Measurements from ENCODE around the gene CHST3.
A peak's percentile ranks its signal among the peaks of the same experiment; 100 is the strongest.
"Not testable (repeated sequence)": the region's sequence is repeated elsewhere in the genome, so short reads cannot be mapped to it uniquely, and the experiment has no call there.

Gene CHST3

GRCh38 chr10:72022228-72022627 is 58.0 kb downstream of the CHST3 start:
- no peak overlapping the region for H3K4me3 Mint-ChIP-seq
- H3K27ac Mint-ChIP-seq, result no peak overlapping the region
- H3K4me1 Mint-ChIP-seq, result peaks cover 3 to 7% of the 10 kb centered on the region in 2 donors
- DNase-seq, result no peak
- no peaks in the 10 kb centered on the region for H3K36me3 Mint-ChIP-seq
- ATAC-seq (replicated peaks), result no peak
- peaks cover 12 to 23% of the 10 kb centered on the region in 2 donors for H3K27me3 Mint-ChIP-seq
- peaks cover 0 to 2% of the 10 kb centered on the region in 2 donors for H3K9me3 Mint-ChIP-seq

GRCh38 chr10:72024596-72024995 is 60.4 kb downstream of the CHST3 start:
- Mint-ChIP-seq H3K27ac (no peak overlapping the region), H3K9me3 (peaks cover 0 to 2% of the 10 kb centered on the region in 2 donors), H3K36me3 (no peaks in the 10 kb centered on the region), H3K4me3 (no peak overlapping the region), H3K27me3 (peaks cover 4 to 17% of the 10 kb centered on the region in 2 donors), H3K4me1 (peaks cover 7% of the 10 kb centered on the region in 2 donors)
- DNase-seq (no peak), ATAC-seq (replicated peaks) (no peak)

GRCh38 chr10:72025400-72025799 is 61.2 kb downstream of the CHST3 start:
- ATAC-seq (replicated peaks) (no peak), DNase-seq (no peak)
- Mint-ChIP-seq H3K27me3 (peaks cover 5 to 17% of the 10 kb centered on the region in 2 donors), H3K9me3 (peaks cover 0 to 2% of the 10 kb centered on the region in 2 donors), H3K4me3 (no peak overlapping the region), H3K36me3 (no peaks in the 10 kb centered on the region), H3K4me1 (peaks cover 7% of the 10 kb centered on the region in 2 donors), H3K27ac (no peak overlapping the region)

GRCh38 chr10:72025832-72026231 is 61.6 kb downstream of the CHST3 start:
- peaks cover 0 to 2% of the 10 kb centered on the region in 2 donors for H3K9me3 Mint-ChIP-seq
- no peaks in the 10 kb centered on the region for H3K36me3 Mint-ChIP-seq
- H3K4me1 Mint-ChIP-seq, result peaks cover 6 to 7% of the 10 kb centered on the region in 2 donors
- ATAC-seq (replicated peaks) (no peak), DNase-seq (no peak)
- H3K4me3 Mint-ChIP-seq, result no peak overlapping the region
- peaks cover 7 to 17% of the 10 kb centered on the region in 2 donors for H3K27me3 Mint-ChIP-seq
- H3K27ac Mint-ChIP-seq, result no peak overlapping the region

GRCh38 chr10:72026278-72027111 is 62.3 kb downstream of the CHST3 start:
- no peak for ATAC-seq (replicated peaks)
- no peak for DNase-seq
- Mint-ChIP-seq H3K27ac (no peak overlapping the region), H3K27me3 (peaks cover 8 to 22% of the 10 kb centered on the region in 2 donors), H3K4me3 (no peak overlapping the region), H3K4me1 (peaks cover 0 to 3% of the 10 kb centered on the region in 2 donors), H3K9me3 (no peaks in the 10 kb centered on the region), H3K36me3 (no peaks in the 10 kb centered on the region)

- Mint-ChIP-seq H3K4me3 (no peak overlapping the region), H3K27ac (no peak overlapping the region), H3K36me3 (no peaks in the 10 kb centered on the region), H3K4me1 (peaks cover 0 to 3% of the 10 kb centered on the region in 2 donors), H3K27me3 (peaks cover 13 to 32% of the 10 kb centered on the region in 2 donors), H3K9me3 (no peaks in the 10 kb centered on the region)
- peak; percentile 39 to 68 for ATAC-seq (replicated peaks)
- no peak for DNase-seq
Measured at GRCh38 chr10:72027498-72027897, 63.3 kb downstream of the CHST3 start.

- H3K36me3 Mint-ChIP-seq, result no peaks in the 10 kb centered on the region
- H3K9me3 Mint-ChIP-seq, result no peaks in the 10 kb centered on the region
- ATAC-seq (replicated peaks) (no peak), DNase-seq (no peak)
- no peak overlapping the region for H3K27ac Mint-ChIP-seq
- peaks cover 13 to 30% of the 10 kb centered on the region in 2 donors for H3K27me3 Mint-ChIP-seq
- peaks cover 0 to 5% of the 10 kb centered on the region in 2 donors for H3K4me1 Mint-ChIP-seq
- no peak overlapping the region for H3K4me3 Mint-ChIP-seq
Measured at GRCh38 chr10:72029414-72029813, 65.2 kb downstream of the CHST3 start.

- Mint-ChIP-seq H3K4me1 (peaks cover 0 to 6% of the 10 kb centered on the region in 2 donors), H3K27ac (no peak overlapping the region), H3K9me3 (no peaks in the 10 kb centered on the region), H3K36me3 (no peaks in the 10 kb centered on the region), H3K4me3 (no peak overlapping the region), H3K27me3 (peaks cover 13 to 21% of the 10 kb centered on the region in 2 donors)
- DNase-seq (no peak), ATAC-seq (replicated peaks) (no peak)
Measured at GRCh38 chr10:72030762-72031543, 66.8 kb downstream of the CHST3 start.

GRCh38 chr10:72031706-72032105 is 67.5 kb downstream of the CHST3 start:
- H3K4me3 Mint-ChIP-seq, result no peak overlapping the region
- no peaks in the 10 kb centered on the region for H3K9me3 Mint-ChIP-seq
- no peak for DNase-seq
- H3K27me3 Mint-ChIP-seq, result peaks cover 13 to 19% of the 10 kb centered on the region in 2 donors
- ATAC-seq (replicated peaks), result no peak
- H3K4me1 Mint-ChIP-seq, result peaks cover 0 to 6% of the 10 kb centered on the region in 2 donors
- no peaks in the 10 kb centered on the region for H3K36me3 Mint-ChIP-seq
- H3K27ac Mint-ChIP-seq, result no peak overlapping the region

- not testable (repeated sequence) for H3K4me3 Mint-ChIP-seq
Measured at GRCh38 chr10:72032409-72033162, 68.4 kb downstream of the CHST3 start.

GRCh38 chr10:72034040-72034499 is 69.9 kb downstream of the CHST3 start:
- DNase-seq (no peak), ATAC-seq (replicated peaks) (no peak)
- Mint-ChIP-seq H3K9me3 (no peaks in the 10 kb centered on the region), H3K27ac (no peak overlapping the region), H3K36me3 (no peaks in the 10 kb centered on the region), H3K4me1 (peaks cover 0 to 2% of the 10 kb centered on the region in 2 donors), H3K27me3 (peaks cover 13 to 16% of the 10 kb centered on the region in 2 donors), H3K4me3 (no peak overlapping the region)

More at GRCh38 chr10:72032409-72033162, 68.4 kb downstream of the CHST3 start:
- DNase-seq; H3K27ac Mint-ChIP-seq; H3K9me3 Mint-ChIP-seq; H3K36me3 Mint-ChIP-seq; H3K4me1 Mint-ChIP-seq; ATAC-seq (replicated peaks): not testable (repeated sequence)
- peaks cover 13 to 16% of the 10 kb centered on the region in 2 donors for H3K27me3 Mint-ChIP-seq

- Mint-ChIP-seq H3K4me1 (peaks cover 0 to 2% of the 10 kb centered on the region in 2 donors), H3K36me3 (no peaks in the 10 kb centered on the region), H3K4me3 (no peak overlapping the region), H3K9me3 (no peaks in the 10 kb centered on the region), H3K27ac (no peak overlapping the region), H3K27me3 (peaks cover 13 to 16% of the 10 kb centered on the region in 2 donors)
- ATAC-seq (replicated peaks) (no peak), DNase-seq (no peak)
Measured at GRCh38 chr10:72034761-72035160, 70.6 kb downstream of the CHST3 start.

GRCh38 chr10:72035252-72035887 is 71.2 kb downstream of the CHST3 start:
- no peak overlapping the region for H3K4me3 Mint-ChIP-seq

More at GRCh38 chr10:72035252-72035887, 71.2 kb downstream of the CHST3 start:
- Mint-ChIP-seq H3K4me1 (peaks cover 0 to 2% of the 10 kb centered on the region in 2 donors), H3K27me3 (peaks cover 12 to 16% of the 10 kb centered on the region in 2 donors), H3K36me3 (no peaks in the 10 kb centered on the region), H3K9me3 (no peaks in the 10 kb centered on the region), H3K27ac (no peak overlapping the region)
- no peak for ATAC-seq (replicated peaks)
- DNase-seq, result no peak
